HT-29 (cell line): ENCODE results near the gene KITLG. TPM values are rescaled to one million over a fixed set of nuclear protein-coding genes. Genes with fewer than 3 reads are reported as not detected.

Source experiments
- DNase-seq: peaks from one replicate; pipeline ENCODE4 v3.0.0-alpha.2; 2015; ENCODE audit warnings: low spot score
- small RNA-seq: library from RNA; depleted of rRNA; stranded (forward); fragments of <200 nt; gene quantifications from one replicate; pipeline ENCODE3, GENCODE V24; 2014
- total RNA-seq: library from RNA; depleted of rRNA; stranded (reverse); fragments of >200 nt; shearing (Covaris generic); gene quantifications from 2 replicates; pipeline ENCODE4 v1.2.3, GENCODE V29; 2014

KITLG gene
- total RNA-seq, 1 experiment from 2014 or later = 37.8 TPM

GRCh38 chr12:88496429-88496828, 83.8 kb downstream of the KITLG start:
- no peak for DNase-seq

GRCh38 chr12:88495031-88495430, 85.2 kb downstream of the KITLG start:
- DNase-seq = no peak

GRCh38 chr12:88494520-88494919, 85.8 kb downstream of the KITLG start:
- DNase-seq = no peak

- no peak for DNase-seq
These were observed 86.6 kb downstream of the KITLG start for GRCh38 chr12:88493636-88494035.

GRCh38 chr12:88490425-88490824, 89.8 kb downstream of the KITLG start:
- no peak for DNase-seq

GRCh38 chr12:88472775-88473174, 107.5 kb downstream of the KITLG start:
- no peak for DNase-seq

- DNase-seq = no peak
These were observed 108.0 kb downstream of the KITLG start for GRCh38 chr12:88472248-88472647.

GRCh38 chr12:88471331-88472045, 108.8 kb downstream of the KITLG start:
- DNase-seq = no peak

- DNase-seq = no peak
These were observed 111.1 kb downstream of the KITLG start for GRCh38 chr12:88469154-88469553.

GRCh38 chr12:88468581-88468980, 111.7 kb downstream of the KITLG start:
- DNase-seq = no peak

GRCh38 chr12:88466708-88467107, 113.6 kb downstream of the KITLG start:
- DNase-seq = peak; percentile 40

- no peak for DNase-seq
These were observed 121.9 kb downstream of the KITLG start for GRCh38 chr12:88458327-88458726.

- no peak for DNase-seq
These were observed 126.9 kb downstream of the KITLG start for GRCh38 chr12:88453323-88453722.

GRCh38 chr12:88451205-88451604, 129.1 kb downstream of the KITLG start:
- no peak for DNase-seq

- DNase-seq = no peak
These were observed 130.1 kb downstream of the KITLG start for GRCh38 chr12:88450136-88450535.

GRCh38 chr12:88448337-88448915, 131.8 kb downstream of the KITLG start:
- DNase-seq = no peak

GRCh38 chr12:88445705-88446394, 134.4 kb downstream of the KITLG start:
- no peak for DNase-seq

- no peak for DNase-seq
These were observed 135.8 kb downstream of the KITLG start for GRCh38 chr12:88444481-88444880.

Small RNA genes lying within 50 kb of the gene (small RNA-seq; reads per million reads assigned to genes)
- gene RNU1-117P = 0.22 reads per million
